Measurements from ENCODE around the gene POMT2.
"Not testable (repeated sequence)": the region's sequence is repeated elsewhere in the genome, so short reads cannot be mapped to it uniquely, and the experiment has no call there.

POMT2 gene

DNA sequence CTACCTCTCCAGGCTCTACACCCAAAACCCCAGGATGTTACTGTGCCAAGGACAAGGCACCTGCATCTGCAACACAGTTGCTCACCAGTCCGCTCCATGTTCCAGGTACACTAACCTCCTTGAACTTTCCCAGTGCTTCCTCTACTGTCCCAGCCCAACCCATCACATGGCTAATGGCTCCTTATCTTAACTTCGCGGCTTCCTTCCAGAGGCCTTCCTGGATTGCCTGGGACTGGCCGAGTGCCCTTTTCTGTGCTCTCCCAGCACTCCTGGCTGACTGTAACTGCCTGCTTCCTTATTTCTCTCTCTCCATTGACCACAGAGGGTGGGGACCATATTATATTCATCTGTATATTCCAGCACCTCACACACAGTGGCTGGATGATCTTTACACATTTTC is 20.9 kb downstream of the POMT2 start:
- DNase-seq, result no peak

DNA sequence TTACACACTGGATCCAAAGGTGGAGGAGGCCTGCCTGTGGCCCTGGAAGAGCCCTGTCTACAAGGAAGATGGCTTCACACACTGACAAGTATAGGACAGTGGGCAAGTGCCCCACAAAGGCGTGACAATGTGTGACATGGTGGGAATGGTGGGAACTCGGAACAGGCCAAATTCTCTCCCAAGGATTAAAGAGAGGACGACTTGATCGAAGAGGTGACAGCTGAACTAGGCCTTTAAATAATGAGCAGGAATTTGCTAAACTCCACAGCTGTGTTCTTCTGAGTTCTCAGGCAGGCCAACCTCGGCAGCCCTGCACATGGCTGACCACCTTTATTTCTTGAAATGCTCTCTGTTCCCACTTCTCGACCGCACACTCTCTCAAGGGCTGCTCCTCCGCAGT is 23.8 kb downstream of the POMT2 start:
- no peak for DNase-seq

DNA sequence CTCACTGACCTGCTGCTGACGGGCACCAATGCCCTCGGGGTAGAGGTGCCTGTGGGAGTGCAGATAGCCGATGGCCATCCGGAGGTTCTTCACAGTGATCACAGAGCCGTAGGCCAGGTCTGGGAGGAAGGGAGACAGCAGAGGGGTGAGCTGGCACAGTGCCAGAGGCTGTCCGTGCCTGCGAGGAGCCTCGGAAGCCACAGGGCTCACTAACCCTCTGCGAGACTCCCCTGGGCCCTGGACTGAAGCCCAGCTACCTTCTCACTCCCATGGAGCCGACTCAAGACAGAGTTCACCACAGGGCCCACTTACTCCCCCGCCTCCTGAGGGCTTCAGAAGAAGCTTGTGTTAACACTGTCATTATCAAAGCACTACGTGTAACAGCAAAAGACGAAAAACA is 24.5 kb downstream of the POMT2 start:
- DNase-seq, result no peak

DNA sequence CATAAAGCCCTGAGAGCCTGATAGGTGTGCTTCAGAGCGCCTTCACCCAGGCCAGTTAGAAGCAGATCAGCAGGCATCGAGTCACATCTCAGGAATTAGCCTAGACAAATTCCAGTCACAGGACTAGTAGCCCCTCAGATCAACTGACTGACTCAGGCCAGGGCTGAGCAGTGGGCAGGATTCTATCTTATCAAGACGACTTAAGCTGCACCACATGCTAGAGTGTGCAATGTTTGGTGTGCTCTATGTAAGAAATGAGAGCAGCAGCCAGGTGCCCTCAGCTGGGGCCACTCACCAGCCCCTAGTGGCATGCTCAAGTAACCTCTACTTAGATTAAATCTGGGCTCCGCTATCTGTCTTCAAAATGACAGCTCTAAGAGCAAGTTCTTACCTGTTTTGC is 30.0 kb downstream of the POMT2 start:
- no peak for DNase-seq

DNA sequence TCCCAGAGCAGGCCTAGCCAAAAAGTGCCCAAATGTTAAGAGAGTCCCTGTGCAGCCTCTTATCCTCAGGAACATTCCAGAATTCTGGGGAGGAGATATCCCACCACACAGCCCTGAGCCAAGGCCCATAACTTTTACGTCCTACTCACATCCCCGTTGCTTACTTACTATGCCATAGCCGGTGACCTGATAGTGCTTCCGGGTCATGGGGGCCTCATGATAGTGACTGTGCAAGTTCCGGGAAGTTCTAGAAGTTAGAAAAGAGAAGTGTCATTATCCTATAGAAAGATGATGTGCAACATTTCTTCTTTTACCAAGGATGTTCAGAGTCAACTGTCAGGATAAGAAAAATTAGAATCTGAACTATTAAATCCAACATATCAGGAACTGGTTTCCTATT is 34.1 kb downstream of the POMT2 start:
- DNase-seq, result no peak

DNA sequence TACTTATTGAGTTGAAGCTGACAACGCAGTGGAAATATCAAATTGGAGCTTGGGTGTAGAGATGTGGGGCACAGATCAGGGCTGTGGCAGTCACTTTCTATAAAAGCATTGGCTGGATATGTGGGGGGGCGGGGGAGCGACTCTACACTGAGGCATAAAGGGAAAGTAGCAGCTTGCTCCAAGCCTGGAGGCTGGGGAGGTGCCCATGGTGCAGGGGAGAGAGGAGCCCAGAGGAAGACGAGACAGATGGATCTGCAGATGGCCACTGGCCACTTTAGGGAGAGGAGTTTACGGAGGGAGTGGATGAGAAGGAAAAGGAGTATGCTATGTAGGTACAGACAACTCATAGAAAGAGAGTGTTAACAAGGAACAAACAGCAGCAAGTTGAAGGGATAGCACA is 36.2 kb downstream of the POMT2 start:
- no peak for DNase-seq

DNA sequence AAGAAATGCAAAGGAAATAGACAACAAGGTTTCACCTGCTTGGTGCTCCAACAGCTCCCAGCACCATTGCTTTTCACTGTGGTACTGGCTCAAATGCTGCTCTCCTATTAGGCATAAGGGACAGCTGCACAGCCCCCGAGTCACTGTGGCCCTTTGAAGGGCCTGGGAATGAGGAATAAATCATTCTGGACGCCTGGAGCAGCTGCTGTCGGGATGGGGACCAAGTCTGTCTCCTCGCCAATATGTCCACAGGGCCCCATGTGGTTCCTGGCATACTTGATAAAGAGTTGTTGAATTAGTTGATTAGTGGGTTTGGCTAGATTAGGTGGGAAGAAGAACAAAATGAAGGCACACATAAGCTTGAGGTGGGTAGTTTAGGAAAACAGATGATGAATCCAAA is 36.6 kb downstream of the POMT2 start:
- no peak for DNase-seq

DNA sequence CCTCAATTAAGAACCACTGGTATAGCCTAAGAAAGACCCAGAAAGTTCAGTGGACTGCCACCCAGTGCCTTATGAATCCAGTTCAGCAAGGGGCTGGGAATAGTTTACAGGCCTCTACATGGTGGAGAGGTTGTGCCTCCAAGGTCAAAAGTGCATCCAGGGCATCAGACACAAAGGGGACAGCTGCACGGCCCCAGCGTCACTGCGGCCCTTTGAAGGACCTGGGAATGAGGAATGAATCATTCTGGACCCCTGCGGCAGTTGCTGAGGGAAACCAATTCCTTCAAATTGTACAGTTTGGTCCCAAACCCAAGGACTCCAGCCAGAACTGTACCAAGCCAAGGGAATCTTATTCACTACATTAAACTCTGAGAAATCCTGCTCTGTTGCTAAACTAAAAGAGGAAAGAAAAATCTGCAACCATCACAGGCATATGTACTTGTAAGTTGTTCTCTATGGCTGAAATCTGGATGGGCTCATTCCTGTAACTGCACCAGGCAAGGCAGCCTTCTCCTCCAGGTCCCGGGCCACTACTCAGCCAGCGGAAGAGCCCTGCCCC is 38.8 kb downstream of the POMT2 start:
- no peak for DNase-seq

DNA sequence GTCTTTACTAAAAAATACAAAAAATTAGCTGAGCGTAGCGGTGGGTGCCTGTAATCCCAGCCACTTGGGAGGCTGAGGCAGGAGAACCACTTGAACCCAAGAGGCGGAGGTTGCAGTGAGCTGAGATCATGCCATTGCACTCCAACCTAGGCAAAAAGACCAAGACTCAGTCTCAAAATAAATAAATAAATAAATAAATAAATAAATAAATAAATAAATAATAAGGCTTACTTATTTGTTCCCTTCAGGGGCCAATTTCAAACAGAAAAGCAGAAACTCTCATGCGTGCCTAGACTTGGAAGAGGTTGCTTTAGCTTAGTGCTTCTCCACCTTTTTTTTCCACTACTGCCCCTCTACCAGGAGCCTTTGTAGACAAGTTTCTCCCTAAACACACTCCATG is 39.8 kb downstream of the POMT2 start:
- DNase-seq, result not testable (repeated sequence)

DNA sequence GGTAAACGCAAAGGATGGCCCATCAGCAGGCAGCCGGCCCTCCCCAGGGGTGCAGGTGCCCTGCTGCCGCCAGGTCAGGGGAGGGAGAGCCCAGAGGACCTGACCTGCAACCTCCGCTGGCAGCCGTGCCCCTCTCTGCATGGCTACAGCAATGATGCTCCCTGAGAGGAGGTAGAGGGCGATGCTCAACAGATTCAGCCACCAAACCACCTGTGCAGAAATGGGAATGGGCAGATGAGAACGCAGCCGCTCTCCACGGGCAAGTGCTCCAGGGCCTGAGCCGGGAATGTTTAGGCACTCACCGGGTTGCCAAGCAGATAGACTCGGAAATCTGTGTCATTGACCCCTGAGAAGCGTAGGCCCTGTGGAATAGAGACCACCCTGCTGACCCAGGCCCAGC is 41.0 kb downstream of the POMT2 start:
- no peak for DNase-seq

DNA sequence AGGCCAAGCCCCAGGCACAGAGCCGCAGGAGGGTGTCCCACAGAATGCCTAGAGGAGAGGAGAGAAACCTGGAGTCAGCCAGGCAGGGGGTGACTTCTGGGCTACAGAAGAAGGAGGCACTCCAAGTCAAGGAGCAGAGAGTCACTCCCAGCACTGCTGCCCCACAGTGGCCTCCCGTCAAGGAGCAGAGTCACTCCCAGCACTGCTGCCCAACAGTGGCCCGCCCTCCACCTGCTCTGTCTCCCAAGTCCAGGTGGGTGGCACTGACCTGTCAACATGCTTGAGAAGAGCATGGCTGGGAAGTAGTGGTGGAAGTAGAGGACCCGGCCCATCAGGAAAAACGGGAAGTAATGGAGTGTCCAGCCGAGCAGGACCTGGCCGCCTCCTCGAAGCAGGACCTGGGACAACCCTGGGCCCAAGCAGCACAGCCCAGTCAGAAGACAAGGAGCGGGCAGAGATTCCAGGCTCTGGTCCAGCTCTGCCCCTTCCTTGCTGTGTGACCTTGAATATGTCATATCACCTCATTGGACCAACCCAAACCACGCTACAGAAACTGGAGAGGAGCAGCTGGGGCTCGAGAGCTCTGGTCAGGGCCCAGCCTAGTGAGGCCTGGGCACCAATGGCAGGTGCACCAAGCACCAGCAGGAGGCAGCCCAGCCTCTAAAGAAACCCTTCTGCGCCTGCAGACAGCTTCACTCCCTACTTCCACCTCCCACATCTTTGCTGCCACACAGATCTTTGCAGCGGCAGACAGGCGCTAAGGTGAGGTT is 42.0 kb downstream of the POMT2 start:
- no peak for DNase-seq

DNA sequence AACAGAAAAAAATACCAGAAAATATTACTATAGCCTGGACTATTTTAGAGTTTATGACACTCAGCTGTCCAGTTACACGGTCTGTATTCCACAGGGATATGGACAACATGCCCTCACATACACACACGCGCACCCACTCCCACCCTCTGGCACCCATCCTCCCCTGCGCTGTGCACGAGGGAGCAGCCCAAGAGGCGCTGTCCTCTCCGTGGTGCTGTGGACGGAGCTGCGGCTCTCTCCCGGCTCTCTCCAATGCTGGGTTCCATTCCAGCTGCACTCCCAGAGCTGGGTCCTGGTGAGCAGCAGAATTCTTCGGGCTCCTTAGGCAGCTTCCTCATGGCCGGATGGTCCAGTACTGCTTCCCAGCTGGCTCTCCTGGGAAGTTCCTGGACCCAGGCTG is 43.7 kb downstream of the POMT2 start:
- DNase-seq, result no peak

DNA sequence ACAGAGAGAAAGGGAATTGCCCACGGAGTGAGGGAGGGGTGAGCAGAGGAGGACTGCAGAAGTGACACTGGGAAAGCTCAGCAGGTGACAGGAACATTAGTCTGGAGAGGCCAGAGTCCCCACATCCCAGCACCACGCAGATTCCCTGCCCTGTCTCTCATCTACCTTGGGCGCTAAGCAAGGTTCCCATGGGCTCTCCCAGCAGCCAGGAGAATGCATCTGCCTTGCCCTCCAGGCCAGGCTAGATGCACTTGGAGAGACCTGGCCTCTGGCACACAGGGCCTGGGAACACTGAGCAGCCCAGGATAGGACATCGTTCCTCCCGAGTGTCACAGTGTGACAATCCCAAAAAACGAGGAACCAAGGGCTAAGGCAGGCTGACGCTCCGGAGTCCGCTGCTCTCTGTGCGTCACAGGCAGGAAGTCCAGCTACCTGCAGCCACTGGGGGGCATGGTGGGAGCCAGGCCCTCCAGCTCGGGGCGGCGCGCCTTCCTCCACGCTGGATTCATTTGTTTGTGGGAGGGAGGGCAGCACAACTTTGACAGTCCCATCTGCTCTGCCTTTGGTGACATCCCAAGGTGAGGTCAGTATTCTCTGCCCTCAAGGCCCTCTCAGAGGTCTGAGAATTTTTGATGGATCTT is 44.3 kb downstream of the POMT2 start:
- no peak for DNase-seq

DNA sequence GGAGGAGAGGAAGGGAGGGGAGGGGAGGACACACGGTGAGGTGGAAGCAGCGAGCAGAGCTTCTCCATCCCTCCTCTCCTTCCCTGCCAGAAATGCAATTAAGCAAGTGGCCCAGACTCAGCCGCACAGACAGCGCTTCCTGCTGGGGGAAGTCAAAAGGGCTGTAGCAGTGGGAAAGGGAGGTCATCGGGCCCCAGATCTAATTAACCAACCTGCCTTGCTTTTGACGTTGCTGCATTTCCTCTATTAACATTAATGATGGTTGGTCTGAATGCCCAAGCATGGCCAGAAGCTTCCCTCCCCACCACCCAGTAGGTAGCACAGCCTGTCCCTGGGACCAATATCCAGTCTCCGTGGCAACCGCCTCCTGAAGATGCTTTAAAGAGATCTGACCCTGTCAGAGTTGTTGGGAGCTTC is 45.1 kb downstream of the POMT2 start:
- no peak for DNase-seq

DNA sequence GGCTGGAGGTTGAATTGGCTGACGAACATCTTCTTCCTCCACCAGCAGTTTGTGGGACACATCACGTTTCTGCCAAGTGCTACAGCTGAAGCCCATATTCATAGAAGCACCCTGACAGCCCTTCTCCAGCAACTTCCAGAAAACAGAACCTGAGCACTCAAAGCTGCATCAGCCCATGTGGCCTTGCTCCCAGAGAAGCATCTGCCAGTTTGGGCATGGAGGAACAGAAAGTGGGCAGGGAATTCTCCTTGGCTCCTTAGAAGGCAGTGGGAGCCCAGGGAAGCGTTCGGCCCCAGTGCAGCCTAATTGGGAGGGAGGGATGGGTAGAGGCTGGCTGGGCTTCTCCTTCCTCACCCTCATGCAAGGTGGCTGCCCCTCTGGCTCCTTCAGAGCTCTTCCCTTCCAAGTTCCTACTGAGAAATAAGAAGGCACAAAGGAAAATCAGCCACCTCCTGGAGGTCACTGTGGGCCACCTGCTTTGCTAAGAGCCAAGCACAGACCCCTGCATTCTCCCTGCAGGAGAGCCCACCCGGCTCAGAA is 45.6 kb downstream of the POMT2 start:
- no peak for DNase-seq

DNA sequence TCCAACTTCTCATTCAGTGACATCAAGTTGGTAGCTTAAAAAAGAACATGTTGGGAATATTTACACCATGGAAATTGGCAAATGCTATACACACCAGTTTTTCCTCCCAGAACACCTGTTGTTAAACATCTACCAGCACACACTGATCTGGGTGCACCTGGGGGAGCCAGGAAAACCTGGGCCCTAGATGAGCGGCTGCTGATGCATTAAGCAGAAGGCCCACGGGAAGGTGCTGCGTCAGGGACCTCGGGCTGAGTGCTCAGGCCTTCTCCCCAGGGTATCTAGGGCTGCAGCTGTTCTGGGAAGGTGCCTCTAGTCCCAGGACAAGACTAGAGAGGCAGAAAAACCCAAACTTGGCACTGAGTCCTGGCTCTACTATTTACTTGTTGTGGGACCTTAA is 46.9 kb downstream of the POMT2 start:
- no peak for DNase-seq

DNA sequence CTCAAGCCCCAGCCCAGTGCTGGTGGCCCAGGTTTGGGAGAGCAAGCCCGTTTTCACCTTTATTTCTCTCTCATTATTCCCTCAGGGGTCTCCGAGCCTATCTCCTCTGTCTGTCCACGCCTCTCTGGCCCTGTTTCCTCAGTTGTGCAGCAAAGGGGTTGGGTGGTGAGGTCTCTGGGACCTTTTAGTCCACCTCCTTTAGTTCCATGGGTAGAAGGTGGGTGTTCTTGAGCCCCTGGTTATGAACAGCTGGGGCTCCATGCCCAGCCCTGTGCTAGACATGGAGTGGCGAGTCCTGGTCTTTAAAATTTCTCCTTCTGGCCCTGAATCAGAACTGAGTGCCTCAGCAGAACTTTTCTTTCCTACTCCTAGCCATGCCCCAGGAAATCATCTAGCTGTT is 48.4 kb downstream of the POMT2 start:
- no peak for DNase-seq

DNA sequence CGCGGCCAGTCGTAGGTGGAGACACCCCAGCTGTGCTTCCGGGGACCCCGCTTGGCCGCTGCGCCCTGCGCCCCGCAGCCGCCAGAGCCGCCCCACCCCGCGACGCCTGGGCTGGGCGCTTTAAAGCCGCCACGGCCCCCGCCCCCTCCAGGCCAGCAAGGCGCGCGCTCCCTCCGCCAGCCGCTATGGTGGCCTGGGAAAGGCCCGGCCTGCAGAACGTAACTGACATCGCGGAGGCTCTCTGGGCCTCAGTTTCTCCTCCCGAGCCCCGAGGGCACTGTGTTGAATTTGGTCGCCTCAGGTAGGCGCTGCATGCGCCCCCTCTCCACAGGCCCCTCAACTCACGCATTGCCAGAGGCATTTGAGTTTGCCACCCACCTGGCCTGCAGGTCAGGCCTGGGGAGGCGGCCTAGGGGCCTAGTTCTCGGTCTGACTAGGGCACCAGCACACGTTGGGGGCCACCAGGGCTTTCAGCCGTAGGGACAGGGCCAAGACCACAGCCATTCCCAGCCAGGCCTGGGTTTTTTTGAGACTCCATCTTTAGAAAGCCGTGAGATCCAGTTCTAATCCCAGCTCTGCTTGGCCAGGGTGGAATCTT is 49.5 kb downstream of the POMT2 start, which contains the start of gene NGB:
Gene NGB, minus strand, starts transcription at position 94 of the 598 bp plus-strand sequence. CDS start 269 bp downstream, outside the sequence.
- DNase-seq, result no peak

DNA sequence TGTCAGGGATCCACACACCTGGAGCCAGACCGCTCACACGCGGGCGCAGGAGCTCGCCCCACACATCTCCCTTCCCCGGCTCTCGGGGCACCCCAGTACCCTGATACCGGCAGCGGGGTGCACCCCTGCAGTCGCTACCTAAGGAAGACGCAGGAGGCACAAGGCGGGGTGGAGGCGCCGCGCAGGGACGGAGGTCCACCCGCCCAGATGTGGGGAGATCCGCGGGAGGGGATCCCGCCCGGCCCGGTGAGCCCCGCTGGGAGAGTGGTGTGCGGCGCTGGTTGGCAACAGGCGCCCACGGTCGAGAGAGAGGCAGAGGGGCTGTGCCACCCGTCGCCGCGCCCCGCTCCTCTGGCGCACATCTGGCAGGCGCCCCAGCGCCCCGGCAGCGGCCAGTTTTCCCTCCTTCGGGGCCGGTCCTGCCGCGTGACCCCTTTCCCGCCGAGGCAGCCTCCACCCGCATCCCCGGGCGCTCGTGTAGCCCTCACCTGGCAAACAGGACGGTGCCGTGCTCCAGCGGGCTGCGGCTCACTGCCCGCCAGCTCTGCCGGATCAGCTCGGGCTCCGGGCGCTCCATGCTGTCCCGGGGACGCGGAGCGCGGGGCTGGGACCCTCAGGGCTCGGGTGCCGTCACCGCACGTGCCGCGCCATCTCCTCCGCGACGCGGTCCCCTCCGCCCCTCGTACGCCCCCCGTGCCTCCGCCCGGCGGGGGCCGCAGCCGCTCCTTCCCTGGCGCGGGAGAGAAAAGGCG is 50.1 kb downstream of the POMT2 start:
- DNase-seq, result no peak

DNA sequence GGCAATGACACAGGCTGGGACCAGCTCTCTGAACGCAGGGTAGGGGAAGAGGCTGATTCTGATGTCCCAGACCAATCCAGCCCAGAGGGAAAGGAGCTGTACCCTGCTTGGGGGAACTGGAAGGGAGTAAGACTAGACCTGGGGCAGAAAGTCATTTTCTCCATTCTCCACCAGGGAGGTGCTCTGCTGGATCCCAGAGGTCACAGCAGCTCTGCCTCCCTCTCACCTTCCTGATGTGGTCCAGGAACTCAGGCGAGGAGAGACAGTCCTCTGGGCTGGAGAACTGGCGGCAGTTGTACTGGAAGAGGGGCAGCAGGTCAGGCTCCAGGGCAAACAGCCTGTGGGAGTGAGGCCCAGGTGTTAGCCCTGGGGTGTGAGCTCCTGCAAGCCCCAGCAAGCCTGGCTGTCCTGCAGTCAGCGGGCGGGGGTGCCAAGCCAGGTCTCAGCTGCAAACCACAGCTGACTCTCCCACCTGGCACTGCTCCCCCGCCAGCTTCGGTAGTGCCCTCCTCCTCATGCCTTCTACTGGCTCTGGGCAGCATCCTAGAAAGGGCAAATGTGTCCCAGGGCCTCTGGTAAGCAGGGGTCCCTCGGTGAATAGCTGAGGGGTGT is 51.6 kb downstream of the POMT2 start:
- DNase-seq, result peak; percentile 31

DNA sequence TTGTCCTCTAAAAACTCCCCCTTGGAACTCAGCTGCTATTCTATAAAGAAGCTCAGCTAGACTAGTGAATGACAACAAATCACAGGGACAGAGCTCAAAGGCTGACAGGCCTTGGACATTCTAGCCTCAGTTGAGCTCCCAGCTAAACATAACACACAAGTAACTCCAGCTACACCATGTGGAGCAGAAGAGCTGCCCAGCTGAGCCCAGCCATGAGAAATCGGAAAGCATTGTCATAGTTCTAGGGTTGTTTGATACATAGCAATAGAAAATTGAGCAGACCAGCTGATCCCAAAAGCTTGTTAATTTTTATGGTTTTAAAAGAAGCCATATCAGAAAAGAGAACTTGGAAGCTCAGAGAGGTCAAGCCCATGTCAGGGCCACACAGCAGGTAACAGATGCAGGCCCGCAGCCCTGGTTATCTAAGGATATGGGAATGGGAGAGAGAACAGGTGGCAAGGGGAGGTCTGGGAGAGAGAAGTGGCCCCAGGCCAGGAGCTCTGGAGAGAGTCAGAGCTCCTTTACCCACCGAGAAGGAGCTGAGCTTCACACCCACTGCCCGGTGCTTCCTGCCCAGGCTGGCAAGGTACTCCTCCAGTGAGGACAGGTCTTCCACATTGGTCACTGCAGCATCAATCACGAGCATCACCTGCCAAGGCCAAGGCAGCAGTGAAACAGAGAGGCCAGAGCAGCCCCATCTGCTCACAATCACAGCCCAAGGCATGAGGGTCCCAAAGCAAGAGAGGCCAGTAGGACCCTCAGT is 52.6 kb downstream of the POMT2 start:
- DNase-seq, result no peak

DNA sequence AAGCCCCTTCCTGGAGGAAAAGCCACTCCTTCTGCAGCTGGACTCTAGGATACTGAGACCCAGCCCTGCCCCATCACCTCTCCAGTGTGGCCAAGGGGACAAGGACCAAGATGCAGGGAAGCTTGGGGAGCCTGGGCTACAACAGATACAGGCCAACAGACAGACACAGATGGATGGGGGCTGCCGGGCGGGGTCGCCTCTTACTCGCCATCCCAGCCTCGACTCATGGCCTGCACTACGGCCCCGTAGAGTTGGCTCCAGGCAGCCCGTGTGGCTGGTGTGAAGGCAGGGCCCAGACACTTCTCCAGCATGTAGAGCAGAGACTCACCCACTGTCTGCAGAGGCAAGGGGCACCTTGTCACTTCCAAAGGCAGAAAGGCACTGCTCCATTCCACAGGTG is 54.3 kb downstream of the POMT2 start:
- DNase-seq, result no peak

Data from NCI-H1417 treated with DMSO at 0.1 percent for 48 hours (cell line).